ENCODE results near the gene INSIG1. TPM values are rescaled to one million over a fixed set of nuclear protein-coding genes. Genes with fewer than 3 reads are reported as not detected.

INSIG1 gene
- total RNA-seq, 1 experiment from 2014 or later: 103 TPM

DNA sequence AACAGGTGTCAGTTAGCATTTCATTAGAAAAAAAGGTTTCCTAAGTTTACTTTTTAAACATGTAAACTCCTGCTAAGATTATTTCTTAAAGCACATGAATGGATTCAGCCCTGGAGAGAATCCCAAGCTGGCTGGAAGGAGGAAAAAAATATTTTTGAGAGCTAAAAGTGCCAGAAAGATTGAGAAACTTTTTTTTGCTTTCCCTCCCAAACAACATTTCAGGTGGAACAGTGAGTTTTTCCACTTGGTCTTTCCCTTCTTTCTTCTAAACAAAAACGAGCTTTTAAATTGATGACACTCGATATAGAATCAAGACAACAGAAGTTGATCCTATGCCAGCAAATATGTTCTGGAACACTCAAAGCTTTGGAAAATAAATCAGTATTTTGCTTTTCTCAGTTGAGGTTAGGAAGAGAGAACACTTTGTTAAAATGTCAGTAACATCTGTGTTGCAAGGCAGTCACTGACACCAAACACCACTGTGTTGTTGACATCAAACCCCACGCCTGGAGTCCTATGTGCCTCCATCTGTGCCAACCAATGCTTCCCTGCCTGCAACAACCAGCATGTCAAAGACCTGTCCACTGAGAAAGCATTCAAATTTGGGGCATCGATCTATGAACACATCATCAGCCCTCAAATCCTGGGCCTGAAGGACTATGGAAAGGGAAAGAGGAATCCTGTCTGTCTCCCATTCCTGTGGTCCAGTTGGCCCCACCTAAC is 22.9 kb upstream of the INSIG1 start:
- no TSS peak for BruUV-seq (replicated peaks)
- no peak for DNase-seq
- POLR2A ChIA-PET (ENCODE audit: unreplicated experiment): interaction anchor here (0.6 kb wide), 1 partner anchor 1674 kb away, joined by 4 read pairs; the partner anchor contains the start of gene NOM1
- no peaks in the 10 kb centered on the region for H3K9me3 ChIP-seq (ENCODE audit: insufficient read depth, low read depth)
- H3K4me3 ChIP-seq: no peak overlapping the region
- TF ChIP-seq EZH2 (IDR thresholded peaks at IDR 0.05; ENCODE audit: low read depth): no peak
- TF ChIP-seq, protein P1, sequence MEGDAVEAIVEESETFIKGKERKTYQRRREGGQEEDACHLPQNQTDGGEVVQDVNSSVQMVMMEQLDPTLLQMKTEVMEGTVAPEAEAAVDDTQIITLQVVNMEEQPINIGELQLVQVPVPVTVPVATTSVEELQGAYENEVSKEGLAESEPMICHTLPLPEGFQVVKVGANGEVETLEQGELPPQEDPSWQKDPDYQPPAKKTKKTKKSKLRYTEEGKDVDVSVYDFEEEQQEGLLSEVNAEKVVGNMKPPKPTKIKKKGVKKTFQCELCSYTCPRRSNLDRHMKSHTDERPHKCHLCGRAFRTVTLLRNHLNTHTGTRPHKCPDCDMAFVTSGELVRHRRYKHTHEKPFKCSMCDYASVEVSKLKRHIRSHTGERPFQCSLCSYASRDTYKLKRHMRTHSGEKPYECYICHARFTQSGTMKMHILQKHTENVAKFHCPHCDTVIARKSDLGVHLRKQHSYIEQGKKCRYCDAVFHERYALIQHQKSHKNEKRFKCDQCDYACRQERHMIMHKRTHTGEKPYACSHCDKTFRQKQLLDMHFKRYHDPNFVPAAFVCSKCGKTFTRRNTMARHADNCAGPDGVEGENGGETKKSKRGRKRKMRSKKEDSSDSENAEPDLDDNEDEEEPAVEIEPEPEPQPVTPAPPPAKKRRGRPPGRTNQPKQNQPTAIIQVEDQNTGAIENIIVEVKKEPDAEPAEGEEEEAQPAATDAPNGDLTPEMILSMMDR (conservative IDR thresholded peaks at IDR 0.05): no peak
- CTCF ChIA-PET: no interaction called here
- H3K27ac ChIP-seq: no peak overlapping the region
- H2AFZ ChIP-seq: no peak overlapping the region
- H3K4me2 ChIP-seq: no peak overlapping the region
- intact Hi-C loops (cut with micrococcal nuclease; ENCODE audit: unreplicated experiment): no loop called here
- H3K27me3 ChIP-seq (ENCODE audit: insufficient read depth, low read depth): no peaks in the 10 kb centered on the region
- H3K36me3 ChIP-seq (ENCODE audit: low read depth): no peaks in the 10 kb centered on the region
- no peaks in the 10 kb centered on the region; the same call in 1 of the 2 replicates for H3K79me2 ChIP-seq (ENCODE audit: low read depth)
- peaks cover 17% of the 10 kb centered on the region; the same call in 1 of the 2 replicates for H3F3A ChIP-seq (ENCODE audit: insufficient read depth, low read depth)
- peaks cover 22% of the 10 kb centered on the region for H3K4me1 ChIP-seq (replicated peaks; ENCODE audit: insufficient read depth)
- no peaks in the 10 kb centered on the region for H3K9me2 ChIP-seq (ENCODE audit: insufficient read depth)
- H4K20me1 ChIP-seq (ENCODE audit: insufficient read depth): no peaks in the 10 kb centered on the region

DNA sequence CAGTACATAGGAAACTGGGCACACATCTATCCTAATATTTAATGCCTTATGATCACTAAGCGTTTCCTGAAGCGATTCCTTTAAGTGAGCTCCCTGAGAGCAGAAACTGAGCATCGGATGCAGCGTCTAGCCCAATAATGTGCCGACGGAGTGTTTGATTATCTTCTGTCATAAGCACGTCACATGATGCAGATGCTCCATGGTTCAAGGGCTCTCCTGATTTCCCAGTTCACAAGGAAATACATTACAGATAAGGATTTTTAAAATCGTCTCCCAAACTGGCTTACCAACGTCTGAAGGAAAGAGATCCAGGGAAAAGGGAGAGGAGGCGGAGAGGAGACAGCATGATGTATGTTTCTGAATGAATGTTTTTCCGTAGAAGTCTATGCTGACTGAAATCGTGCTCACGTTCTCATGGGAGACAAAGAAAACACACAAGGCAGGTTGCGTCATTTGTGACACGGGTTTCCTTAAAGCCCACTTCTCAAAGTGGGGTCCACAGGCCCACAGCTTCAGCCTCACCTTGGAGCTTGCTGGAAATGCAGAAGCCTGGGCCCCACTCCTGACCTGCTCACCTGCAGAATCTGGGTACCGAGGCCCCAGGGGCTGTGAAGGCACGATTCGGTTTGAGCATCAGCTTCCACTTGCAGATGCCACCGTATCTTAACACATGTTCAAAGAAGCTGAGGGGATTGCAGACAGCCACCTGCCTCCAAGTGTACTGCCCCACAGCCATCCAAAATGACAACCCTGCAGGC is 21.5 kb upstream of the INSIG1 start:
- peaks cover 3% of the 10 kb centered on the region; the same call in 1 of the 2 replicates for H3F3A ChIP-seq (ENCODE audit: insufficient read depth, low read depth)

DNA sequence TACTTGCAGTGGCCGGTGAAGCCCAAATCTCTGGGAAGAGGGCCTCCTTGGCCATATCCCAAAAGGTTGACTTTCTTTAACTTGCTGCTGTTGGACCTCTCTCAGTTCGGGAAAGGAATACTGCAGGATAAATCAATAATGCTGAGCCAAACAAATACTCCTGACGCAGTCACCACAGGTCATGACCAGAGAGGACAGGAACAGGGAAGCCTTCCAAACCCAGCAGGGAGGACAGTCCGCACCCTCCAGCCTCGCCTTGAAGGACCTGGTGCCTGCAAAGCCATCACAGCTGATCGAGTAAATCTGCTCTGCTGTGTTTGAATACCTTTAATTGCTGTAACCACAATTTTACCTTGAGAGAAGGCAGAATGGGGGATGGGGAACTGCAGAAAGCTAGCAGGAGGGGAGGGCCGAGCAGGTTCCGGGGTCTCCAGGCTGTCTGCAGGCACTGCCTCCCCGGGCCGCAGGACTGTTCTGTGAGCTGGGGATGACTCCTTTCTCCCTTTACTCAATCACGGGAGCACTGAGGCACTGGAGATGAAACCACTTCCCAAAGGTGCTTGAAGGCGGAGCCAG is 20.8 kb upstream of the INSIG1 start:
- no peaks in the 10 kb centered on the region for H3F3A ChIP-seq (ENCODE audit: insufficient read depth, low read depth)
- POLR2A ChIA-PET (ENCODE audit: unreplicated experiment): no interaction called here
- CTCF ChIA-PET: no interaction called here
- no peak for DNase-seq
- H3K27me3 ChIP-seq (ENCODE audit: insufficient read depth, low read depth): no peaks in the 10 kb centered on the region
- no peak overlapping the region for H2AFZ ChIP-seq
- H3K27ac ChIP-seq: no peak overlapping the region
- H3K4me3 ChIP-seq: no peak overlapping the region
- H4K20me1 ChIP-seq (ENCODE audit: insufficient read depth): no peaks in the 10 kb centered on the region
- H3K36me3 ChIP-seq (ENCODE audit: low read depth): no peaks in the 10 kb centered on the region
- no peaks in the 10 kb centered on the region for H3K79me2 ChIP-seq (ENCODE audit: low read depth)
- H3K9me3 ChIP-seq (ENCODE audit: insufficient read depth, low read depth): no peaks in the 10 kb centered on the region
- intact Hi-C loops (cut with micrococcal nuclease; ENCODE audit: unreplicated experiment): no loop called here
- no peaks in the 10 kb centered on the region for H3K9me2 ChIP-seq (ENCODE audit: insufficient read depth)
- 0 out of 2 replicates have a peak overlapping the region, but pooled peaks have one; percentile 4 for H3K4me2 ChIP-seq
- no TSS peak for BruUV-seq (replicated peaks)
- TF ChIP-seq EZH2 (IDR thresholded peaks at IDR 0.05; ENCODE audit: low read depth): no peak
- TF ChIP-seq, protein P1 (conservative IDR thresholded peaks at IDR 0.05): no peak
- peaks cover 20% of the 10 kb centered on the region for H3K4me1 ChIP-seq (replicated peaks; ENCODE audit: insufficient read depth)

More for the DNA sequence above, 21.5 kb upstream of the INSIG1 start:
- no peak overlapping the region for H3K27ac ChIP-seq
- H3K9me3 ChIP-seq (ENCODE audit: insufficient read depth, low read depth): no peaks in the 10 kb centered on the region
- no peaks in the 10 kb centered on the region for H4K20me1 ChIP-seq (ENCODE audit: insufficient read depth)
- no peak overlapping the region for H3K4me3 ChIP-seq
- H3K4me2 ChIP-seq: no peak overlapping the region
- no peaks in the 10 kb centered on the region for H3K27me3 ChIP-seq (ENCODE audit: insufficient read depth, low read depth)
- TF ChIP-seq, protein P1 (conservative IDR thresholded peaks at IDR 0.05): no peak
- TF ChIP-seq EZH2 (IDR thresholded peaks at IDR 0.05; ENCODE audit: low read depth): no peak
- no peaks in the 10 kb centered on the region for H3K36me3 ChIP-seq (ENCODE audit: low read depth)
- peaks cover 13% of the 10 kb centered on the region for H3K4me1 ChIP-seq (replicated peaks; ENCODE audit: insufficient read depth)
- BruUV-seq (replicated peaks): no TSS peak
- no peaks in the 10 kb centered on the region; the same call in 1 of the 2 replicates for H3K79me2 ChIP-seq (ENCODE audit: low read depth)
- intact Hi-C loops (cut with micrococcal nuclease; ENCODE audit: unreplicated experiment): no loop called here
- no peaks in the 10 kb centered on the region for H3K9me2 ChIP-seq (ENCODE audit: insufficient read depth)
- ChIA-PET POLR2A (ENCODE audit: unreplicated experiment) (no interaction called here), CTCF (no interaction called here)
- no peak overlapping the region for H2AFZ ChIP-seq
- no peak for DNase-seq

Measured in PC-9 (cell line).